Activated CD4-positive, alpha-beta T cell treated with anti-CD3 and anti-CD28 coated beads for 36 hours (primary cell): ENCODE data around the gene SCN1B. TPM values are rescaled to one million over a fixed set of nuclear protein-coding genes. Genes with fewer than 3 reads are reported as not detected.
A peak's percentile ranks its signal among the peaks of the same experiment; 100 is the strongest.
"Not testable (repeated sequence)": the region's sequence is repeated elsewhere in the genome, so short reads cannot be mapped to it uniquely, and the experiment has no call there.

Source experiments
- ATAC-seq: fragments of 200-7000 bp; cut with Tn5 transposase; one replicate; pipeline ENCODE4 v1.10.0; 2021; ENCODE audit warnings: mild to moderate bottlenecking, moderate library complexity
- CTCF ChIA-PET: fragments of 350-600 bp; sonication (Branson Sonifier 250); formaldehyde crosslinking; loops from one replicate; lab custom pipeline; 2021; ENCODE audit warnings: antibody characterized with exemption; lab: Charles Lee
- POLR2A ChIA-PET: fragments of 350-600 bp; sonication (Branson Sonifier 250); formaldehyde crosslinking; loops from one replicate; lab custom pipeline; 2021; ENCODE audit warnings: antibody characterized with exemption, inconsistent platforms; lab: Charles Lee
- DNase-seq: peaks from one replicate; pipeline ENCODE4 v3.0.0-alpha.2; 2020
- H3K27ac Mint-ChIP-seq: one replicate; pipeline ENCODE4 v1.8.0; 2021; ENCODE audit warnings: mixed read lengths
- H3K27me3 Mint-ChIP-seq: one replicate; pipeline ENCODE4 v1.8.0; 2021; ENCODE audit warnings: mixed read lengths
- H3K36me3 Mint-ChIP-seq: one replicate; pipeline ENCODE4 v1.8.0; 2021; ENCODE audit warnings: low read depth, mixed read lengths
- H3K4me1 Mint-ChIP-seq: one replicate; pipeline ENCODE4 v1.8.0; 2021; ENCODE audit warnings: mixed read lengths
- H3K4me3 Mint-ChIP-seq: one replicate; pipeline ENCODE4 v1.8.0; 2021; ENCODE audit warnings: mild to moderate bottlenecking, moderate library complexity, mixed read lengths
- H3K9me3 Mint-ChIP-seq: one replicate; pipeline ENCODE4 v1.8.0; 2021; ENCODE audit warnings: low read depth, mixed read lengths
- intact Hi-C, 2 experiments: fragments of 100-400 bp; cut with DNase I in 1 of 2; cut with micrococcal nuclease in 1 of 2; formaldehyde crosslinking; loops; one replicate each; pipeline versions ENCODE4 v1.14.2 to v1.15.1; 2022 to 2024; cut with DNase I, micrococcal nuclease
- total RNA-seq, 2 experiments: library from RNA; stranded (reverse); gene quantifications; one replicate each; pipeline ENCODE4 v1.2.3, GENCODE V29; 2021

The SCN1B gene
- total RNA-seq, 2 experiments from 2014 or later: 1.3 to 1.6 TPM

DNA sequence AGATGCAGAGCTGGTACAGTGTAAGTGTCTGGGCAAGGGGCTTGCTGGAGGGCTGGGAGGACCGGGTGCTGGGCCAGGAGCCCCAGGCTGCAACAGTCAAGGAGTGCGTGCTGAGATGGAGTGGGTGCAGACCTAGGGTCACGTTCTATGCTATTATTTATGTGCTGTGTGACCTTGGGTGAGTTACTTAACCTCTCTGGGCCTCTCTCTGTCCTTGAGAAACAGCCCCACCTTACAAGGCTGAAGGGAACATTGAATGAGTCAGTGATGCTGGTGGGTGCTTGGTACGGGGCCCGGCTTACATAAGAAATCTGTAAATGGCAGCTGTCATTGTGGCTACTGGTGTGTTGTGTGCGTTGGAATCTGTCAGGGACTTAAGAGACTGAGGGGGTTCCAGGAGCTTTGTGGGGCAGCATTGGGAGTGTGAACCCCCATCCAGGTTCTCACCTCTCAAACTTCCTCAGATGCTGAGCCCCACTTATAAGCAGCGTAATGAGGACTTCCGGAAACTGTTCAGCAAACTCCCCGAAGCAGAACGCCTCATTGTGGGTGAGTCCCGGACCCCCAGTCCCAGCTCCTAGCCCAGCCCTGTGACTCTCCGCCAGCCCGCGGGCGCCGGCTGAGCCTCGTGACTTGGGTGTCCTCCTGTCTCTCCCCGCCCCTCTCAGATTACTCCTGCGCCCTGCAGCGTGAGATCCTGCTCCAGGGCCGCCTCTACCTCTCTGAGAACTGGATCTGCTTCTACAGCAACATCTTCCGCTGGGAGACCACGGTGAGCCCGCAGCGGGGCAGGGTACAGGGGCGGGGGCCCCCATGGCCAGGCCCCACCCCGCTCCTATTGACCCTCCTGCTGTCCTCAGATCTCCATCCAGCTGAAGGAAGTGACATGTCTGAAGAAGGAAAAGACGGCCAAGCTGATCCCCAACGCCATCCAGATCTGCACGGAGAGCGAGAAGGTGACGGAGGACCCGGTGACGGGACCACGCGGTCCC is 20.6 kb upstream of the SCN1B start:
- ATAC-seq (no peak), DNase-seq (no peak)
- intact Hi-C loops: loop anchor here in 1 of 2 experiments (5.0 kb wide), 1 partner anchor 277 kb away; the partner anchor contains the start of gene ZNF181
- H3K36me3 Mint-ChIP-seq: peaks cover 68% of the 10 kb centered on the region
- H3K27ac Mint-ChIP-seq: peak overlapping the region; percentile 55
- CTCF ChIA-PET: interaction anchor here (0.9 to 10.4 kb wide), 2 partner anchors 34 to 36 kb away, joined by 3 to 124 read pairs; no protein-coding TSS in a partner anchor
- H3K4me3 Mint-ChIP-seq: no peak overlapping the region
- H3K9me3 Mint-ChIP-seq: no peaks in the 10 kb centered on the region
- H3K4me1 Mint-ChIP-seq: peaks cover 74% of the 10 kb centered on the region
- POLR2A ChIA-PET: no interaction called here
- no peaks in the 10 kb centered on the region for H3K27me3 Mint-ChIP-seq

DNA sequence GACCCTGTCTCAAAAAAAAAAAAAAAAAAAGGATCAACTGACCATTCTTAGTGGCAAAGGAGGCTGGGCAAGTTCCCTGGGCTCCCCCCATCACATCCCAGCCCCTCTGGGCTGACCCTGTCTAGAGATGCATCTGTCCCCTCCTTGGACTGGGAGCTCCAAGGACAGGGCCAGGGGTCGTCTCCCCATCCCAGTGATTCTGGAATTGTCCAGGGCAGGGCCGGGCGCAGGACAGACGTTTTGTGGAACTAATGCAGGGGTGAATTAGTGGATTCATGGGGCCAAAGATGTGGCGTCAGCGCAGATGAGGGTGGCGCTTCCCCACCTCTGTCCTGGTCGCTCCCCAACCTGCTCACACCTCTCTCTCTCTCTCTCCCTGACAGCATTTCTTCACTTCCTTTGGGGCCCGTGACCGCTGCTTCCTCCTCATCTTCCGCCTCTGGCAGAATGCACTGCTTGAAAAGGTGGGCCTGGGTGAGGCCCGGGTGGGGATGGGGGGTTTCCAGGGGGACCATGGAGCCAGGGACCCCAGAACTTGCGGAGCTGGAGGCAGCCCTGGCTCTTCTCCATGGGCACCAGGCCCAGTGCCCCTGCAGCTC is 19.1 kb upstream of the SCN1B start:
- H3K36me3 Mint-ChIP-seq: peaks cover 69% of the 10 kb centered on the region
- peak overlapping the region; percentile 64 for H3K27ac Mint-ChIP-seq
- H3K4me1 Mint-ChIP-seq: peaks cover 75% of the 10 kb centered on the region
- DNase-seq (no peak), ATAC-seq (no peak)
- H3K9me3 Mint-ChIP-seq: no peaks in the 10 kb centered on the region
- CTCF ChIA-PET: interaction anchor here (0.6 to 10.4 kb wide), 8 partner anchors 9 to 107 kb away, joined by 3 to 124 read pairs (median 4); no protein-coding TSS in a partner anchor
- intact Hi-C loops: loop anchor here in 1 of 2 experiments (5.0 kb wide), 1 partner anchor 279 kb away; the partner anchor contains the start of gene ZNF181
- POLR2A ChIA-PET: interaction anchor here (0.6 kb wide), 1 partner anchor 10 kb away, joined by 4 read pairs; no protein-coding TSS in a partner anchor
- H3K4me3 Mint-ChIP-seq: no peak overlapping the region
- no peaks in the 10 kb centered on the region for H3K27me3 Mint-ChIP-seq

DNA sequence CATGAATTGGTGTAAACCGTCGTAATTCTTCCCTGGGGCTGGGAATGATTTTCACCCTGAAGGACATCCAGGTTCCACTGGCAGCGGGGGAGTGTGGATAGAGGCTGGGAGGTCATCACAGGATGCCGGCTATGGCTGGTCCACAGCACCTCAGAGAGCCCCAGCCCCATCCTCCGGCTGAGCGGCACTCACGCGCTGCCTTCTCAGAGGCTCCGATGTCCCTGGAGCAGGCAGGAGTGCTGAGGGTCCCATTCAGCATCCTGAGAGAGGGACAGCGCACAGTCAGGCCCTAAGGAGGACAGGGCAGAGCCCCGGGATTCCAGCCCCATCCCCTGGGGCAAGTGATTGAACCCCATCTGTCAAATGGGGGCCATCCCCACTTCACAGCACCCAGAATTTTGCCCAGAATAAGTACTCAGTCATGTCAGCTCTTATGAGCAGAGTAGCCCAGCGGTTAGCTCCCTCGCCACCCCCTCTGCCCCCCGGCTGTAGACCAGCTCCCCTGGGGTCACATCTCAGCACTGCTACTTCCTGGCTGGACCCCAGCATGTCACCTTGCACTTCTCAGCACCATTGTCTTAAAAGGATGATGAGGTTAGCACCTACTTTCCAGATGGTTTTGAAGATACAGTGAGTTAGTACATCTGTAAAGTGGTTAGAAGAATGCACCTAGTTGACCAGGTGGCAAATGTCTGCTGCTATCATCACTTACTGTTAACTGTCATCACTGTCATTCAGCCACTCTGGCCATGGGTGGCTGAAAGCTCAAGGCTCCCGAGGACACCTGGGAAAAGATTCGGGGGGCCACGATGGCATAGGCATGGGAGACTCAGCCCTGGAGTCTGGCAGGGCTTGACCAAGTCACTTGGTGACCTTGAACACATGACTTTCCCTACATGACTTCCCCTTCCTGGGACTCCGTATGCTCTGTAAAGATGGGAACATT is 18.3 kb upstream of the SCN1B start:
- Mint-ChIP-seq H3K27me3 (no peaks in the 10 kb centered on the region), H3K27ac (peak overlapping the region; percentile 77), H3K4me1 (peaks cover 67% of the 10 kb centered on the region), H3K4me3 (no peak overlapping the region), H3K9me3 (no peaks in the 10 kb centered on the region), H3K36me3 (peaks cover 63% of the 10 kb centered on the region)
- ChIA-PET POLR2A (no interaction called here), CTCF (interaction anchor here (0.7 to 10.4 kb wide), 9 partner anchors 11 to 106 kb away, joined by 4 to 124 read pairs (median 5); no protein-coding TSS in a partner anchor)
- DNase-seq (no peak), ATAC-seq (no peak)
- intact Hi-C loops: loop anchor here in 1 of 2 experiments (5.0 kb wide), 1 partner anchor 280 kb away; the partner anchor contains the start of gene ZNF181

DNA sequence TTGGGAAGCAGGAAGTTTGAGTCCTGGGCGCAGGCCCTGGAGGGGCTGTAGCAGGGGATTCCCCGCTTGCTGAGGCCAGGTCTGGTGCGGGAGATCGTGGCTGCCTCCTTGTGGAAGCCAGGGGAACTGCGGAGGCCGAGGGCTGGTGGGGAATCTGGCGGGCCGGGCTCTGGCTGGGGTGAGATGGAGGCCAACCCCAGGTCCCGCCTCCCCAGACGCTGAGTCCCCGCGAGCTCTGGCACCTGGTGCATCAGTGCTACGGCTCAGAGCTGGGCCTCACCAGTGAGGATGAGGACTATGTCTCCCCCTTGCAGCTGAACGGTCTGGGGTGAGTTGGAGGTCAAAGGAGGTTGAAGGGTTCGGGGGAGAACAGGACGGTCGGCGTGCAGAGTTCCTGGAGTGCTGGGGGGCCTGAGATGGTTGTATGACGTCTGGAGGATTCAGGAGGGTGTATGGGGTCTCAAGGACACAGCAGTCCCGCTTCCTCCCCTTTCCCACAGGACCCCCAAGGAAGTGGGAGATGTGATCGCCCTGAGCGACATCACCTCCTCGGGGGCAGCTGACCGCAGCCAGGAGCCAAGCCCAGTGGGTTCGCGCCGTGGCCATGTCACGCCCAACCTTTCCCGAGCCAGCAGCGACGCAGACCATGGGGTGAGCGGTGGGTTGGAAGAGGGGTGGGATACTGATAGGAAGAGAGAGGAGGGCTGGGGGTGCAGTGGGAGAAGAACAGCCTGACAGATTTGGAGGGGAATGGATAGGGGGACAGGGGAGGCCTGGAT is 17.0 kb upstream of the SCN1B start:
- peak; percentile 89 for DNase-seq
- ATAC-seq: peak; percentile 86
- Mint-ChIP-seq H3K27me3 (no peaks in the 10 kb centered on the region), H3K27ac (peak overlapping the region; percentile 77), H3K4me1 (peaks cover 65% of the 10 kb centered on the region), H3K36me3 (peaks cover 69% of the 10 kb centered on the region), H3K4me3 (peak overlapping the region; percentile 39), H3K9me3 (no peaks in the 10 kb centered on the region)
- ChIA-PET POLR2A (interaction anchor here (0.6 kb wide), 1 partner anchor 165 kb away, joined by 3 read pairs; no protein-coding TSS in a partner anchor), CTCF (interaction anchor here (0.5 to 10.4 kb wide), 13 partner anchors 9 to 849 kb away, joined by 3 to 124 read pairs (median 3); no protein-coding TSS in a partner anchor)
- intact Hi-C loops: loop anchor here (1.0 to 5.0 kb wide), 2 partner anchors 40 to 281 kb away; partner anchors contain the start of gene ZNF181 (in 1 of the 2)

DNA sequence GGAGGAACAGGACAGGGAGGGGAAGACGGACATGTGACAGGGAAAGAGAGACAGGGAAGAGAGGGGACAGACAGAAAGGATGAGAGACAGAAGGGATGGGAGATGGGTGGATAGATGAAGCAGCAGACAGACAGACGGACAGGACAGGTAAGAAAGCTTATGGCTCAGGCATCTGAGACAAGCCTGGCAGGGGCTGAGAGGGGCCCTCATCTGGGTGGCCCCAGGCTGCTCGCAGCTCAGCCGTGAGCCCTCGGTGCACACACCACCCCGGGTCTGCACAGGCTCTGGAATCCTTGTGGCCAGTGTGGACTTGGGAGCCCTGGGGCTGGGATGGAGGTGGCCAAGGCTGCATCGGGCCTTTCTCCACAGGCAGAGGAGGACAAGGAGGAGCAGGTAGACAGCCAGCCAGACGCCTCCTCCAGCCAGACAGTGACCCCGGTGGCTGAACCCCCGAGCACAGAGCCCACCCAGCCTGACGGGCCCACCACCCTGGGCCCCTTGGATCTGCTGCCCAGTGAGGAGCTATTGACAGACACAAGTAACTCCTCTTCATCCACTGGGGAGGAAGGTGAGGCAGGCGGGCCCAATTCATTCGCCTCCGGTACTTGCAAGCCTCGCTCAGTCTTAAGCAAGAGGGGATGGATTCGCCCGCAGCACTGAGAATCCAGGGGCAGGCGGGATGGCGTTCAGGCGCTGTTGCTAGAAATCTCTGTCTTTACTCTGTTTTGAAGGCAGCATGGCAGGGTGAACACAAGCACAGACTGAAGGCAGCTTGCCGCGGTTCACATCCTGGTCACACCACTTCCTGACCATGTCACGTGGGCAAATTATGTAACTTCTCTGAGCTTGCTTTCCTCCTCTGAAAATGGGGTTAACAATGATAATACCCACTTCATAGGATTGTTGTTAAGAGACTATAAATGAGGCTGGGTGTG is 16.2 kb upstream of the SCN1B start:
- no peak for ATAC-seq
- Mint-ChIP-seq H3K4me1 (peaks cover 59% of the 10 kb centered on the region), H3K4me3 (peak overlapping the region; percentile 15), H3K27me3 (no peaks in the 10 kb centered on the region), H3K9me3 (no peaks in the 10 kb centered on the region), H3K36me3 (peaks cover 75% of the 10 kb centered on the region), H3K27ac (peak overlapping the region; percentile 77)
- DNase-seq: peak; percentile 60
- intact Hi-C loops: loop anchor here (1.0 to 5.0 kb wide), 2 partner anchors 41 to 282 kb away; partner anchors contain the start of gene ZNF181 (in 1 of the 2)
- POLR2A ChIA-PET: interaction anchor here (0.6 to 1.0 kb wide), 2 partner anchors 8 to 166 kb away, joined by 3 read pairs; no protein-coding TSS in a partner anchor
- CTCF ChIA-PET: interaction anchor here (0.5 to 10.4 kb wide), 10 partner anchors 13 to 197 kb away, joined by 3 to 124 read pairs (median 5); partner anchors contain the start of gene ZNF30

DNA sequence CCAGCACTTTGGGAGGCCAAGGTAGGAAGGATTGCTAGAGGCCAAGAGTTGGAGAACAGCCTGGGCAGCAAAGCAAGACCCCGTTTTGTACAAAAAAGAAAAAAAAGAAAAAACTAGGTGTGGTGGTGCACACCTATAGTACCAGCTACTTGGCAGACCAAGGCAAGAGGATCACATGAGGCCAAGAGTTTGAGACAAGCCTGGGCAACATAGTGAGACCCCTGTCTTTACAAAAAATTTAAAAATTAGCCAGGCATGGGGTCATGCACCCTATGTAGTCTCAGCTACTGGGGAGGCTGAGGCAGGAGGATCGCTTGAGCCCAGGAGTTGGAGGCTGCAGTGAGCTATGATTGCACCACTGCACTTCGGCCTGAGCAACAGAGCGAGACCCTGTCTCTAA is 15.5 kb upstream of the SCN1B start:
- Mint-ChIP-seq H3K4me3 (peak overlapping the region; percentile 15), H3K36me3 (peaks cover 73% of the 10 kb centered on the region), H3K27ac (peak overlapping the region; percentile 77), H3K4me1 (peaks cover 54% of the 10 kb centered on the region)
- H3K9me3 Mint-ChIP-seq, H3K27me3 Mint-ChIP-seq, ATAC-seq, DNase-seq: not testable (repeated sequence)
- POLR2A ChIA-PET: interaction anchor here (1.0 kb wide), 1 partner anchor 9 kb away, joined by 3 read pairs; no protein-coding TSS in a partner anchor
- intact Hi-C loops: loop anchor here in 1 of 2 experiments (5.0 kb wide), 1 partner anchor 282 kb away; the partner anchor contains the start of gene ZNF181
- CTCF ChIA-PET: interaction anchor here (0.7 to 10.4 kb wide), 7 partner anchors 13 to 88 kb away, joined by 3 to 124 read pairs (median 5); partner anchors contain the start of gene ZNF30

DNA sequence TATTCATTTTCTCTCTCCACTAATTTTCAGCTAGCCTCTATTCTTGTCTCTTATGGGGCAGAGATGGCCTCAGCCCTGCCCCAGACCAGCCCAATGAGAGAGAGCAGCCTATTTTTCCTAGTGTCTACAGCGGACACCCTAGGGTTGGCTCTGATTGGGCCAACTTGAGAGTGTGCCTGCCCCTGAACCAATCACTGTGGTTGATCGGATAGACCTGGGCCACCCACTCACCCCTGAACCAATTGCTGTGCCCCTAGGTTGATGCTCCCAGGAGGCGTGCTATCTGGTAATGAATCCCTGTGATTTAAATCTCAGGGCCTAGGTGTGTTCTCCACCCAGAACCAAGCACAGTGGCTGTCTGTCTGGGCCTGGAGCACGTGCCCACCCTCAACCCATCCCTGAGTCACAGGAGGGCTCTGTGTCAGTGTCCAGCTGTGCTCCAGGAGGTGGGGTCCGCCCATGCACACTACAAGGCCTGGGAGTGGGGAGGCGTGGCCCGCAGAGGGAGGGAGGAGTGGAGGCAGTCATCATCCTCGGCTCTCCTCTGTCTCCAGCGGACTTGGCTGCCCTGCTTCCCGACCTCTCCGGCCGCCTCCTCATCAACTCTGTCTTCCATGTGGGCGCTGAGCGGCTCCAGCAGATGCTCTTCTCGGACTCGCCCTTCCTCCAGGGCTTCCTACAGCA is 14.9 kb upstream of the SCN1B start:
- intact Hi-C loops: no loop called here
- DNase-seq (no peak), ATAC-seq (no peak)
- H3K27ac Mint-ChIP-seq: peak overlapping the region; percentile 68
- H3K4me3 Mint-ChIP-seq: no peak overlapping the region
- peaks cover 51% of the 10 kb centered on the region for H3K4me1 Mint-ChIP-seq
- peaks cover 74% of the 10 kb centered on the region for H3K36me3 Mint-ChIP-seq
- ChIA-PET POLR2A (no interaction called here), CTCF (interaction anchor here (1.1 to 10.4 kb wide), 2 partner anchors 42 to 88 kb away, joined by 3 to 124 read pairs; partner anchors contain the start of gene ZNF30)
- H3K9me3 Mint-ChIP-seq: no peaks in the 10 kb centered on the region
- H3K27me3 Mint-ChIP-seq: no peaks in the 10 kb centered on the region

DNA sequence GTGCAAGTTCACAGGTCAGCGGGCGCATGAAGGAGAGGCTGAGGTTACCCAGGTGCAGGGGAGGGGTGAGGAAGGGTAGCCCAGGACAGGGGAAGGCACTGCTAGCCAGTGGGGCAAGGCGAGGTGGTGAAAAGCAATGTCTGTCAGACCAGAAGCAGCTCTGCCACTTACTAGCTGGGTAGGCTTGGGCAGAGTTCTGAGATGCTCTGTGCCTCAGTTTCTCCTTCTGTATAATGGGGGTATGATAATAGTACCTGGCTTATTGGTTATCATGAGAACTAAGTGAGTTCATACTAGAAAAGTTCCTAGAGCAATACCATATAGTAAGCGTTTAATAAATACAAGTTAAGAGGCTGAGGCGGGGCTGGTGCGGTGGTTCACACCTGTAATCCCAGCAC is 14.3 kb upstream of the SCN1B start:
- Mint-ChIP-seq H3K27ac (peak overlapping the region; percentile 68), H3K4me1 (peaks cover 46% of the 10 kb centered on the region), H3K36me3 (peaks cover 74% of the 10 kb centered on the region), H3K4me3 (no peak overlapping the region), H3K9me3 (no peaks in the 10 kb centered on the region), H3K27me3 (no peaks in the 10 kb centered on the region)
- ATAC-seq: no peak
- ChIA-PET CTCF (interaction anchor here (10.4 kb wide), 1 partner anchor 42 kb away, joined by 124 read pairs; no protein-coding TSS in a partner anchor), POLR2A (interaction anchor here (0.6 kb wide), 1 partner anchor 10 kb away, joined by 4 read pairs; no protein-coding TSS in a partner anchor)
- no peak for DNase-seq
- intact Hi-C loops: no loop called here
